Chondrocyte (in vitro differentiated cells): ENCODE measurements around the gene ITIH3. TPM values are rescaled to one million over a fixed set of nuclear protein-coding genes. Genes with fewer than 3 reads are reported as not detected.
A peak's percentile ranks its signal among the peaks of the same experiment; 100 is the strongest.

Experiments used
- DNase-seq: peaks from one replicate; pipeline ENCODE4 v3.0.0; 2021; ENCODE audit warnings: mixed read lengths, low spot score
- H3K27ac Mint-ChIP-seq: one replicate; pipeline ENCODE4 v1.8.0; 2021; ENCODE audit warnings: mild to moderate bottlenecking, moderate library complexity, mixed read lengths; ENCODE audit not compliant: unreplicated experiment
- H3K27me3 Mint-ChIP-seq: 2 replicates; pipeline ENCODE4 v1.8.0; 2021; ENCODE audit warnings: low read depth, mixed read lengths
- H3K36me3 Mint-ChIP-seq: 2 replicates; pipeline ENCODE4 v1.8.0; 2021; ENCODE audit warnings: low read depth, mixed read lengths
- H3K4me1 Mint-ChIP-seq: 2 replicates; pipeline ENCODE4 v1.8.0; 2021; ENCODE audit warnings: low read depth, mild to moderate bottlenecking, mixed read lengths
- H3K4me3 Mint-ChIP-seq: one replicate; pipeline ENCODE4 v1.8.0; 2021; ENCODE audit warnings: mild to moderate bottlenecking, moderate library complexity, mixed read lengths; ENCODE audit not compliant: unreplicated experiment
- H3K9me3 Mint-ChIP-seq: 2 replicates; pipeline ENCODE4 v1.8.0; 2021; ENCODE audit warnings: low read depth, mixed read lengths
- CTCF ChIP-seq: fragments of 200-600 bp; sonication (generic); IDR thresholded peaks from 2 replicates; pipeline ENCODE4 v1.5.0; 2021; ENCODE audit warnings: antibody characterized with exemption, mild to moderate bottlenecking, moderate library complexity
- total RNA-seq: library from RNA; stranded (reverse); gene quantifications from 3 replicates; pipeline ENCODE4 v1.2.1, GENCODE V29; 2021

Gene ITIH3
- total RNA-seq, 1 donor from 2014 or later: 17.8 TPM

- DNase-seq: no peak
- Mint-ChIP-seq H3K27me3 (no peaks in the 10 kb centered on the region), H3K36me3 (peaks cover 8% of the 10 kb centered on the region), H3K27ac (peak overlapping the region; percentile 95), H3K4me1 (peaks cover 45% of the 10 kb centered on the region), H3K9me3 (no peaks in the 10 kb centered on the region), H3K4me3 (no peak overlapping the region)
- no peak for TF ChIP-seq CTCF
Observed at GRCh38 chr3:52846432-52846965, 51.9 kb downstream of the ITIH3 start.

GRCh38 chr3:52847241-52847640 lies 52.6 kb downstream of the ITIH3 start:
- DNase-seq: no peak
- Mint-ChIP-seq H3K36me3 (peaks cover 5% of the 10 kb centered on the region), H3K4me3 (no peak overlapping the region), H3K27me3 (no peaks in the 10 kb centered on the region), H3K9me3 (no peaks in the 10 kb centered on the region), H3K4me1 (peaks cover 41% of the 10 kb centered on the region), H3K27ac (peak overlapping the region; percentile 95)
- no peak for TF ChIP-seq CTCF

- DNase-seq: no peak
- Mint-ChIP-seq H3K27me3 (no peaks in the 10 kb centered on the region), H3K36me3 (peaks cover 5% of the 10 kb centered on the region)
Observed at GRCh38 chr3:52847726-52848125, 53.1 kb downstream of the ITIH3 start.

GRCh38 chr3:52848617-52849016 lies 54.0 kb downstream of the ITIH3 start:
- no peak for TF ChIP-seq CTCF
- no peak for DNase-seq
- Mint-ChIP-seq H3K9me3 (no peaks in the 10 kb centered on the region), H3K27me3 (no peaks in the 10 kb centered on the region), H3K27ac (peak overlapping the region; percentile 71), H3K4me3 (no peak overlapping the region), H3K36me3 (peaks cover 3% of the 10 kb centered on the region), H3K4me1 (peaks cover 35% of the 10 kb centered on the region)

More at GRCh38 chr3:52847726-52848125, 53.1 kb downstream of the ITIH3 start:
- H3K4me1 Mint-ChIP-seq: peaks cover 41% of the 10 kb centered on the region
- no peak overlapping the region for H3K4me3 Mint-ChIP-seq
- H3K9me3 Mint-ChIP-seq: no peaks in the 10 kb centered on the region
- no peak overlapping the region for H3K27ac Mint-ChIP-seq
- no peak for TF ChIP-seq CTCF

GRCh38 chr3:52849656-52850055 lies 55.1 kb downstream of the ITIH3 start:
- no peaks in the 10 kb centered on the region for H3K27me3 Mint-ChIP-seq
- no peak overlapping the region for H3K27ac Mint-ChIP-seq
- no peaks in the 10 kb centered on the region for H3K9me3 Mint-ChIP-seq
- H3K4me1 Mint-ChIP-seq: peaks cover 28% of the 10 kb centered on the region
- H3K36me3 Mint-ChIP-seq: peaks cover 3% of the 10 kb centered on the region
- no peak for TF ChIP-seq CTCF
- H3K4me3 Mint-ChIP-seq: no peak overlapping the region
- no peak for DNase-seq
